HepG2 (cell line): ENCODE measurements around the gene KCNRG. TPM values are rescaled to one million over a fixed set of nuclear protein-coding genes. Genes with fewer than 3 reads are reported as not detected.

ENCODE experiments used
- ATAC-seq: fragments of 200-7000 bp; cut with Tn5 transposase; 3 replicates; pipeline ENCODE4 v1.9.1; 2020; ENCODE audit warnings: mild to moderate bottlenecking, moderate library complexity
- BruUV-seq: library from RNA; stranded (reverse); fragments of 400-500 nt; replicated peaks from 2 replicates; lab custom pipeline; 2021; lab: Mats Ljungman, UMichigan
- CTCF ChIA-PET: fragments of 300-600 bp; formaldehyde crosslinking; extraction: SDS; loops from one replicate; lab custom pipeline; 2021; ENCODE audit warnings: low total read pairs, inconsistent platforms, low intra/inter-chr PET ratio; lab: Yijun Ruan, JAX
- POLR2A ChIA-PET: fragments of 350-600 bp; sonication (Branson Sonifier 250); formaldehyde crosslinking; loops from one replicate; lab custom pipeline; 2020; ENCODE audit warnings: antibody characterized with exemption, inconsistent platforms; lab: Yijun Ruan, JAX
- DNase-seq: peaks from one replicate; pipeline ENCODE4 v3.0.0-alpha.2; 2015; ENCODE audit warnings: low spot score
- FAIRE-seq: peaks from 3 replicates; lab custom pipeline; 2011; peaks lifted over from hg19 to GRCh38; lab: Jason Lieb, UNC
- H2AFZ ChIP-seq: one replicate; pipeline ENCODE4 v1.6.1; 2011; ENCODE audit warnings: low read length, inconsistent platforms
- H3K27ac ChIP-seq: fragments of 300-600 bp; 3 replicates; pipeline ENCODE4 v1.8.0; 2011; ENCODE audit warnings: mixed run types, mild to moderate bottlenecking, mixed read lengths, low read length, inconsistent platforms; ENCODE audit not compliant: insufficient read depth; ENCODE audit errors: extremely low read length
- H3K27me3 ChIP-seq, 2 experiments: fragments of 200-600 bp in 1 of 2; 2 replicates in 1 of 2; 3 replicates in 1 of 2; pipeline versions ENCODE4 v1.6.0 to v1.8.0; 2011; ENCODE audit warnings: low read length in 2 of 2, mild to moderate bottlenecking in 2 of 2, moderate library complexity in 2 of 2, inconsistent platforms in 1 of 2; ENCODE audit not compliant: insufficient read depth in 2 of 2, control insufficient read depth in 1 of 2
- H3K36me3 ChIP-seq, 2 experiments: fragments of 200-600 bp in 1 of 2; replicated peaks in 1 of 2; 2 replicates in 1 of 2; 3 replicates in 1 of 2; pipeline versions ENCODE4 v1.5.1 to v1.8.0; 2011; ENCODE audit warnings: low read length in 2 of 2, inconsistent platforms in 1 of 2; ENCODE audit not compliant: insufficient read depth in 2 of 2, control insufficient read depth in 1 of 2
- H3K4me1 ChIP-seq: 2 replicates; pipeline ENCODE4 v1.5.1; 2012; ENCODE audit warnings: low read length, inconsistent platforms; ENCODE audit not compliant: insufficient read depth
- H3K4me2 ChIP-seq: 2 replicates; pipeline ENCODE4 v1.6.0; 2011; ENCODE audit warnings: low read depth, low read length, inconsistent platforms
- H3K4me3 ChIP-seq, 3 experiments: fragments of 200-600 bp in 1 of 3; sonication (generic), shearing (Covaris generic) in 1 of 3; replicated peaks in 1 of 3; 2 replicates each; pipeline ENCODE4 v1.5.1; 2011 to 2016; ENCODE audit warnings: low read length in 3 of 3, inconsistent platforms in 2 of 3, low read depth in 2 of 3, mild to moderate bottlenecking in 2 of 3, control low read depth in 1 of 3, mixed read lengths in 1 of 3; ENCODE audit not compliant: insufficient read depth in 1 of 3
- H3K79me2 ChIP-seq: one replicate; pipeline ENCODE4 v1.6.1; 2011; ENCODE audit warnings: low read length, inconsistent platforms; ENCODE audit not compliant: insufficient read depth
- H3K9ac ChIP-seq: 2 replicates; pipeline ENCODE4 v1.6.0; 2011; ENCODE audit warnings: mild to moderate bottlenecking, low read depth, low read length, inconsistent platforms; ENCODE audit not compliant: insufficient read depth
- H3K9me3 ChIP-seq: 2 replicates; pipeline ENCODE4 v1.5.1; 2012; ENCODE audit warnings: mild to moderate bottlenecking, low read length
- H4K20me1 ChIP-seq: 2 replicates; pipeline ENCODE4 v1.6.0; 2011; ENCODE audit warnings: inconsistent platforms, mild to moderate bottlenecking, low read length, moderate library complexity; ENCODE audit not compliant: insufficient read depth
- ARID3A ChIP-seq: IDR thresholded peaks from 2 replicates; pipeline ENCODE4 v1.6.1; 2012; ENCODE audit warnings: low read depth, low read length, improper control_type of control experiment
- ATM ChIP-seq: fragments of 450-650 bp; IDR thresholded peaks from 2 replicates; pipeline ENCODE4 v1.7.1; 2017; ENCODE audit warnings: mild to moderate bottlenecking, borderline replicate concordance
- DZIP1 ChIP-seq: sonication (generic); formaldehyde crosslinking; IDR thresholded peaks from 2 replicates; pipeline ENCODE4 v1.5.0; 2020; ENCODE audit warnings: mild to moderate bottlenecking, missing genetic modification reagents
- EEA1 ChIP-seq: sonication (generic); formaldehyde crosslinking; IDR thresholded peaks from 2 replicates; pipeline ENCODE4 v1.5.1; 2020; ENCODE audit warnings: mild to moderate bottlenecking, missing genetic modification reagents, borderline replicate concordance
- HIC2 ChIP-seq: sonication (generic); formaldehyde crosslinking; IDR thresholded peaks from 2 replicates; pipeline ENCODE4 v1.9.0; 2022; ENCODE audit warnings: low read depth, missing genetic modification reagents
- HMG20A ChIP-seq: IDR thresholded peaks from 2 replicates; pipeline ENCODE4 v1.6.1; 2016; ENCODE audit warnings: borderline replicate concordance
- KAT2B ChIP-seq: fragments of 150-350 bp; IDR thresholded peaks from 2 replicates; pipeline ENCODE4 v1.6.1; 2014; ENCODE audit warnings: low read depth, low read length, borderline replicate concordance
- MAFK ChIP-seq, 2 experiments: IDR thresholded peaks in 1 of 2; conservative IDR thresholded peaks in 1 of 2; 2 replicates each; pipeline ENCODE4 v1.6.1; 2011; ENCODE audit warnings: improper control_type of control experiment in 2 of 2, low read length in 2 of 2
- NFRKB ChIP-seq: fragments of 450-650 bp; IDR thresholded peaks from 2 replicates; pipeline ENCODE4 v1.6.1; 2017
- NR2C2 ChIP-seq: sonication (generic); formaldehyde crosslinking; IDR thresholded peaks from 2 replicates; pipeline ENCODE4 v1.4.0; 2020; ENCODE audit warnings: missing genetic modification reagents, mild to moderate bottlenecking, moderate library complexity, borderline replicate concordance
- RCOR2 ChIP-seq: IDR thresholded peaks from 2 replicates; pipeline ENCODE4 v1.6.1; 2016; ENCODE audit warnings: missing biosample characterization, missing genetic modification reagents
- RXRA ChIP-seq: sonication (generic); formaldehyde crosslinking; IDR thresholded peaks from 2 replicates; pipeline ENCODE4 v1.5.1; 2020; ENCODE audit warnings: missing genetic modification reagents
- TBX3 ChIP-seq: fragments of 450-650 bp; IDR thresholded peaks from 2 replicates; pipeline ENCODE4 v1.6.1; 2017; ENCODE audit warnings: antibody characterized with exemption, mild to moderate bottlenecking, inconsistent platforms, borderline replicate concordance
- ZBTB1 ChIP-seq: sonication (generic); formaldehyde crosslinking; IDR thresholded peaks from 2 replicates; pipeline ENCODE4 v1.4.0; 2020; ENCODE audit warnings: missing genetic modification reagents, borderline replicate concordance
- ZMYM2 ChIP-seq: sonication (generic); formaldehyde crosslinking; IDR thresholded peaks from 2 replicates; pipeline ENCODE4 v1.8.0; 2022; ENCODE audit warnings: mild to moderate bottlenecking, missing genetic modification reagents
- ZNF432 ChIP-seq: sonication (generic); formaldehyde crosslinking; IDR thresholded peaks from 2 replicates; pipeline ENCODE4 v1.5.0; 2020; ENCODE audit warnings: missing genetic modification reagents, mild to moderate bottlenecking, borderline replicate concordance
- ZNF562 ChIP-seq: sonication (generic); formaldehyde crosslinking; IDR thresholded peaks from 2 replicates; pipeline ENCODE4 v1.8.0; 2022; ENCODE audit warnings: missing genetic modification reagents, borderline replicate concordance
- ZNF761 ChIP-seq: sonication (generic); formaldehyde crosslinking; conservative IDR thresholded peaks from 2 replicates; pipeline ENCODE4 v1.4.0; 2020; ENCODE audit warnings: mild to moderate bottlenecking, missing genetic modification reagents
- ZNF777 ChIP-seq: sonication (generic); formaldehyde crosslinking; IDR thresholded peaks from 2 replicates; pipeline ENCODE4 v1.4.0; 2020; ENCODE audit warnings: missing genetic modification reagents
- ZNF792 ChIP-seq: IDR thresholded peaks from 2 replicates; pipeline ENCODE4 v1.6.1; 2016
- in situ Hi-C: cut with HindIII; loops from 2 replicates; pipeline ENCODE4 v1.10.0; 2017; ENCODE audit warnings: low pct_unique_long_range_greater_than_20kb; ENCODE audit not compliant: extremely low pct_ligation_motif_present
- intact Hi-C: fragments of 100-400 bp; cut with micrococcal nuclease; formaldehyde crosslinking; loops from one replicate; pipeline ENCODE4 v1.10.0; 2022; ENCODE audit not compliant: unreplicated experiment
- polyA plus RNA-seq, 8 experiments: library from polyadenylated mRNA; depleted of rRNA in 3 of 8; stranded (reverse) in 7 of 8; unstranded in 1 of 8; fragments of >200 nt; fragmentation: Illumina TruSeq in 4 of 8; extraction: Trizol in 4 of 8; gene quantifications; 2 replicates each; pipeline versions ENCODE4 v1.2.1 to v1.2.3, GENCODE V29; 2011 to 2016; ENCODE audit warnings: low read depth in 4 of 8, missing spikeins in 1 of 8, mixed read lengths in 1 of 8; ENCODE audit not compliant: insufficient read depth in 1 of 8
- total RNA-seq, 5 experiments: library from RNA; depleted of rRNA; stranded (reverse); fragments of >200 nt; fragmentation: Illumina TruSeq; extraction: Trizol; gene quantifications; 2 replicates each; pipeline ENCODE4 v1.2.3, GENCODE V29; 2016; ENCODE audit warnings: low read depth in 1 of 5

The KCNRG gene
- total and polyA plus RNA-seq, 2 of the 13 experiments (the other 11 are each of a cell fraction or from before 2014, with no cell fraction given): 1.0 to 1.5 TPM

DNA sequence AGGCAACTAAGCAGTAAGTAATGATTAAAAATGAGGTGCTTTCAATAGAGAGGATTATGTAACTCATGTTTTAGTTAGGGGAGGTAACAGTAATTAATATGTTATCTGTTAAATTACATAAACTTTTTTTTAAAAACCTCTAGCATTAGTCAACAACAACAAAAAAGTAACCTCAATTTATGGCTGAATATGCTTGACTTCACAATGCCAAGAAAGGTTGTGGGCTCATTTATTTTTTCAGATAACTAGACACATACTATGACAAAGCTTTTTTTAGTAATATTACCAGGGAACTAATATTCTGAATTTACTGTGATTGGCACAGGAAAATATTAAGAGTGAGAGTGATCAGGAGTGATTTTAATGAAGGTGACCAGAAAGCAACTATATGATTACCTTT, 54.9 kb downstream of the KCNRG start:
- Histone ChIP-seq H3K4me3 (no peak overlapping the region), H3K9ac (no peak overlapping the region), H3K9me3 (no peaks in the 10 kb centered on the region), H4K20me1 (no peaks in the 10 kb centered on the region; the same call in 1 of the 2 replicates), H3K4me2 (no peak overlapping the region), H3K27me3 (no peaks in the 10 kb centered on the region), H2AFZ (no peak overlapping the region), H3K27ac (no peak overlapping the region), H3K79me2 (peaks cover 84% of the 10 kb centered on the region), H3K36me3 (peaks cover 2 to 35% of the 10 kb centered on the region in 2 experiments; a peak in 3 of 5 replicates)
- CTCF ChIA-PET: no interaction called here
- intact Hi-C loops: no loop called here
- DNase-seq (no peak), ATAC-seq (no peak), FAIRE-seq (no peak)
- POLR2A ChIA-PET: interaction anchor here (1.2 to 1.7 kb wide), 2 partner anchors 11 to 73 kb away, joined by 5 read pairs; partner anchors contain the start of gene TRIM13
- BruUV-seq: no TSS peak
- in situ Hi-C loops: no loop called here
- TF ChIP-seq ATM: no peak
- no peak for TF ChIP-seq HIC2 (CRISPR knock-in tag)
- TF ChIP-seq RCOR2 (CRISPR knock-in tag): no peak
- TF ChIP-seq DZIP1: no peak
- no peak for TF ChIP-seq ZNF432 (CRISPR knock-in tag)
- TF ChIP-seq MAFK (conservative IDR thresholded peaks at IDR 0.05 in 1 of 2, IDR thresholded peaks at IDR 0.05 in 1 of 2; ENCODE audit: low read length in 2 of 2): no peak
- TF ChIP-seq KAT2B: no peak
- no peak for TF ChIP-seq HMG20A
- TF ChIP-seq ZNF777 (CRISPR knock-in tag): no peak
- TF ChIP-seq RXRA (CRISPR knock-in tag): no peak
- no peak for TF ChIP-seq ZNF562 (CRISPR knock-in tag)
- no peak for TF ChIP-seq TBX3
- TF ChIP-seq ZNF792 (CRISPR knock-in tag): no peak
- TF ChIP-seq NR2C2 (CRISPR knock-in tag): no peak
- no peak for TF ChIP-seq ZMYM2 (CRISPR knock-in tag)
- TF ChIP-seq ZBTB1 (CRISPR knock-in tag): no peak
- TF ChIP-seq NFRKB: no peak
- TF ChIP-seq EEA1 (CRISPR knock-in tag): no peak
- TF ChIP-seq ZNF761 (CRISPR knock-in tag): no peak
- TF ChIP-seq ARID3A: no peak
- TF ChIP-seq, all 625 proteins: peak for 0
- peaks cover 15% of the 10 kb centered on the region; the same call in 1 of the 2 replicates for H3K4me1 ChIP-seq
